Vein endothelial cell (primary cell): ENCODE measurements around the gene GTPBP4. TPM values are rescaled to one million over a fixed set of nuclear protein-coding genes. Genes with fewer than 3 reads are reported as not detected.

Experiments
- total RNA-seq: library from RNA; depleted of rRNA; stranded (reverse); fragments of >200 nt; gene quantifications from 2 replicates; pipeline ENCODE4 v1.2.3, GENCODE V29; 2012

The GTPBP4 gene
- total RNA-seq, result 36.3 and 38.6 TPM in 2 replicates

DNA sequence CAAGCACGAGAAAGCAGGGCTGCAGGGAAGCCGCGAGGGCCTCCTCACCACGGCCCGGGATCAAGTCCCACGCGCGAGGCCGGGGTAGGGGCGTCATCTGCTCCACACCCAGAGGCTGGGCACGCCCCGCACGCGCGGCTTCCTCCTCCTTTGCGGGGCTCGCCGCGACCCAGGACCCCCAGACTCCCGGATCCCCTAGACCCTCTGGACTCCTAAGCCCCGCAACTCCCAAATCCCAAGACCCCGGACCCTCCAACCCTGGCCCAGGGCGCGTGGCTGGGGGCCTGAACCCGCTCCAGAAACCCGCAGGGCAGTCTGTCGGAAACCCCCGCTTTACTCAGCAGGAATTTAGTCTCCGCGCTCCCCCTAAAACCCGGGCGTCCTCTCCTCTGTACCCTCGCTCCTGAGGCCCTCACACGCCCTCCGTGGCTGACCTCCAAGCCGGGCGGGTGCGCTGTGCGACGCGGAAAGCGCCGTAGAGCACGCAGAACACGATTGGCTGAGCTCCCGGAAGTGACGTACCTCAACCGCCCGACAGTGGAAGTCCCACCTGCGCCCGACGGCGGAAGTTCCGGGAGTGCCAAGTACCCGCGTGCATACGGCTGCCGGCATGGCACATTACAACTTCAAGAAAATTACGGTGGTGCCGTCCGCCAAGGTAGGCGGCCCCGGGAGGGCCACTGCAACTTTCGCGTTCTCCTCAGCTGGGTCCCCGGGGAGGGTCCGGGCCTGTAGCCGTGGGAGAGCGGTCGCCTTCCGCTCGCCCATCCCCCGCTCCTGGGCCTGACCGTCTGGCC is at the start of gene GTPBP4:
TSS of gene GTPBP4 (plus strand) at position 565 of the 797 bp plus-strand sequence. CDS start at position 611, 46 bp downstream.

DNA sequence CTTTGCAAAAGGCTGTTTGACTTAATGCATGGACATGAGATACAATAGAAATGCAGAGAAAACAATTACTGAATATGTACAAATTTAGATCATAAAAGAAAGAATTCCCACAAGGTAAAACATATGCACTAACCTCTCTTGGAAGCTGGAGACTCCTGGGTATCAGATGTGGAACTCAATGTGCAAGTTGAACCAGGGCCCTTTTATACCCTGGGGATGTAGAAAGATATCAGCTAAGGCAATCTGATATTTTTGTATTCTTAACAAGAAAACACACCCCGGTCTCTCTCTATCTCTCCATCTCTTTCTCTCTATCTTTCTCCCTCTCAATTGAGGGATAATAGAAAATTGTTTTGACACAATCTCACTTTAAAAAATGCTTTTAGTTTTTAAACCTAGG is 37.4 kb downstream of the GTPBP4 start, which contains the start of gene IDI2:
TSS of gene IDI2 (minus strand) at position 177 of the 400 bp plus-strand sequence. CDS start 1,136 bp downstream, outside the sequence.

DNA sequence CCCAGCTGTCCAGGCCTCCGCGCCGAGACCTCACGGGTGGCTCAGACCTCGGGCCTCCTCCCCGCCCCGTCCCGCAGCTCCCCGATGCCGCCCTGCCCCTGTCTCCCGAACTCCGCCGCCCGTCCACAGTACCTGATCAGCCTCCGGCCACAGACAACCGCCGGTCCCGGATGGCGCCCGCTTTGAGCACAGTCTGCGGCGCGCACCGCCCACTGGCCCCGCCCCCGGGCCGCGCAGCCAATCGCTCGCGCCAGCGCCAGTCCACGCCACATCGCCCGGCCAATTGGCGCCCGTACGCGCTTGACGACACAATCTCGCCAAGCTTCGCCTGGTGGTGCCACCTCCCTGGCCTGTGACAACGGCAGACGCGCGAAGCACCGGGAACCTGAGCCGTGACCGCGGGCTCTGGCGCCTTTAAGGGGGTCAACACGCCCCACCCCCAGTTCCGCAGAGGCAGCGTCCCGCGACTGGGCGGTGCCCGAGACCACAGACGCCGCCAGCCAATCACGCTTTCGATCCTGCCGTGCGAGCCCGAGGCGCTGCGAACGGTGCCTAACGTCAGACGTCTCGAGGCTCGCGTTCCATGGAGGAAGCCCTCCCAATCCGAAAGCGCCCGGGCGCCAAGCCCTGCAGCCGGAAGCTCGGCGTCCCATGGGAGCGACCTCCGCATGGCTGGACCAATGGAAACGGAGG is 60.6 kb downstream of the GTPBP4 start, which contains the start of gene IDI1:
TSS of gene IDI1 (minus strand) at position 388 of the 693 bp plus-strand sequence. CDS start at position 272, 116 bp downstream.

DNA sequence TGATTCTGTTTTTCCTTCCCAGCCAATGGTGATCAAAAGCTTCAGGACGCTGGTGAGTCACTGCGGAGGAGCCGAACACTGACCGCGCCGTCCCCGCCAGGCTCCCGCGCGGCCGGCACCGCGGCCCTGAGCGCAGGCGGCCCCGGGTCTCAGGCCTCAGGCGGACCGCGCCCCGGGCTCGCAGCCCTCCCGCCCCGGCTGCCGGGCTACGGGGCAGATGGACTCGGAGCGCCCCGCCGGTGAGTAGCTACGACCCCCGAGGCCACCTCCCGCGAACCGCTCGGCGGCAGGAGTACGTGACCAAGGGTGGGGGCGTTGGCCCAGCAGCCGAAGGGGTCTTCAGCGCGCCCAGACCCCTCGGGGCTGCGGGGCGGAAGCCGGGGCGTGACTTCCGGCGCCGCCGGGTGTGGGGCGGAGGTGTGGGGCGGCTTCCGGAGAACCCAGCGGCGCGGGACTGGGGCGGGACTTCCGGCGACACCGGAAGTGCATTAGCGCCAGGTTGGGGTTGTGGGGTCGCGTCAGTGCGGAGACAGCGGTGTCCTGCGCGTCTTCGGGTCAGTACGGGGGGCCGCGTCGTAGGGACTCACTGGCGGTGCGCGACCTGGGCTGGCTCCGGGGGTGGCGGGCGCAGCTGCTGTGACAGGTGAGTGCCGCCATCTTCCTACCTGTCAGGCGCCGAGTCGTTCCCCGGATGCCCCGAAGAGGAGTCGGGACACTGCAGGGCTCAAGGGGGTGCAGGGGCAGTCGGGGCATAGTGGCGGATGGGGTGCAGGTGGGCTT is 68.3 kb downstream of the GTPBP4 start, which contains the start of gene WDR37:
TSS of gene WDR37 (plus strand) at position 60 of the 780 bp plus-strand sequence. CDS start 15,771 bp downstream, outside the sequence.

Other genes with a start within 250 kb of the GTPBP4 start
- gene LARP4B, start 56.7 kb upstream of the GTPBP4 start, total RNA-seq, result 61.7 and 63.3 TPM in 2 replicates
- gene IDI2, start 37.4 kb downstream of the GTPBP4 start, total RNA-seq, result not detected in 2 replicates
- 22.2 and 57.4 TPM in 2 replicates for gene IDI1, start 60.7 kb downstream of the GTPBP4 start, total RNA-seq
- 28.4 and 34.6 TPM in 2 replicates for gene WDR37, start 68.0 kb downstream of the GTPBP4 start, total RNA-seq